PFSK-1 (cell line): ENCODE measurements around the gene RHEB.

Source experiments
- FOXP2 ChIP-seq: optimal IDR thresholded peaks from 2 replicates; pipeline ENCODE3; 2011; ENCODE audit warnings: borderline replicate concordance, control low read depth, inconsistent platforms; ENCODE audit not compliant: insufficient read depth; ENCODE audit errors: extremely low read length, extremely low read depth
- POLR2AphosphoS5 ChIP-seq: IDR thresholded peaks from 2 replicates; pipeline ENCODE4 v1.6.1; 2012; ENCODE audit warnings: low read depth, mild to moderate bottlenecking, control low read depth, low read length, moderate library complexity
- SIN3A ChIP-seq: IDR thresholded peaks from 2 replicates; pipeline ENCODE4 v1.6.1; 2012; ENCODE audit warnings: mild to moderate bottlenecking, low read length, moderate library complexity, borderline replicate concordance; ENCODE audit not compliant: insufficient read depth
- TAF1 ChIP-seq: IDR thresholded peaks from 2 replicates; pipeline ENCODE4 v1.6.1; 2012; ENCODE audit warnings: low read length, control low read depth, borderline replicate concordance; ENCODE audit not compliant: insufficient read depth
- TF ChIP-seq, protein P1 (sequence below), 2 experiments: IDR thresholded peaks; 2 replicates each; pipeline versions ENCODE4 v1.6.1 to v1.8.0; 2011 to 2012; ENCODE audit warnings: low read depth in 2 of 2, low read length in 2 of 2, control low read depth in 1 of 2, inconsistent platforms in 1 of 2, mild to moderate bottlenecking in 1 of 2, moderate library complexity in 1 of 2; ENCODE audit not compliant: insufficient read depth in 1 of 2

DNA sequence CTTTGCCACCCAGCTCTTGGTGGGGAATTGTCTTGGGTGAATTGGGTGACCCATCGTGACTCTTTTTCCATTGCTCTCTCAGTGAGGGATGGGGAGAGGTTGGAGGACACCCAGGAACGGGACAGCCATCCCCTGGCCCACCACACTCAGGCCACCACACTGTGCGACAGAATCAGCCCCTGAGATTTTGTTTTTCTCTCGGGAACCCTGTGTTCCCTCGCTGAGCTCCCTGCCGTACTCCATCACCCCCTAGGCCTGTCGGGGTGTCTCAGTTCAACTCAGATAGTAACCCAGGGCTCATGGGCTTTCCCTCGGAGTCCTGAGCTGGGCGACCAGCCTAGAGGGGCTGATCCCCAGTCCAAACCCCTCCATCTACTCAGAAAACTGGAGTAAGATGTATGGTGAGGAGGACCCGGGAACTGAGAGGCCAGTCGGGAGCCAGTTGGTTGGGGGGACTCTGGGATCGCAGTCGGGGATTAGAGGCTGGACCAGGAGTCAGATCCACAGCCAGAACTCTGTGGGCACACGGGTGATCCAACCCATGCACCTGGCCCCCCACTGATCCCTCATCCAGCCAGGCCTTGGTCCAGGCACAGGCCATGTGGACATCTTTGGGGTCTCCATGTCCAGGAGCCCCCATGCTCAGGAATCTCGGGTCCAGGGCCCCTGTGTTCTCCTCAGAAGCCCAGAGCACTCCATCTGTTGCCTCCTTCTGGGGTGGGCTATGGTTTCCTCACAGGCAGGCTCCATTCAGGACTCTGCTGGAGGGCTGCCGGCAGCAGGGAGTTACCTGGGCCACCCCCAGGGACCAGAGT, 89.1 kb downstream of the RHEB start:
- TF ChIP-seq POLR2AphosphoS5 = no peak
- no peak for TF ChIP-seq SIN3A
- no peak for TF ChIP-seq TAF1
- TF ChIP-seq, protein P1, sequence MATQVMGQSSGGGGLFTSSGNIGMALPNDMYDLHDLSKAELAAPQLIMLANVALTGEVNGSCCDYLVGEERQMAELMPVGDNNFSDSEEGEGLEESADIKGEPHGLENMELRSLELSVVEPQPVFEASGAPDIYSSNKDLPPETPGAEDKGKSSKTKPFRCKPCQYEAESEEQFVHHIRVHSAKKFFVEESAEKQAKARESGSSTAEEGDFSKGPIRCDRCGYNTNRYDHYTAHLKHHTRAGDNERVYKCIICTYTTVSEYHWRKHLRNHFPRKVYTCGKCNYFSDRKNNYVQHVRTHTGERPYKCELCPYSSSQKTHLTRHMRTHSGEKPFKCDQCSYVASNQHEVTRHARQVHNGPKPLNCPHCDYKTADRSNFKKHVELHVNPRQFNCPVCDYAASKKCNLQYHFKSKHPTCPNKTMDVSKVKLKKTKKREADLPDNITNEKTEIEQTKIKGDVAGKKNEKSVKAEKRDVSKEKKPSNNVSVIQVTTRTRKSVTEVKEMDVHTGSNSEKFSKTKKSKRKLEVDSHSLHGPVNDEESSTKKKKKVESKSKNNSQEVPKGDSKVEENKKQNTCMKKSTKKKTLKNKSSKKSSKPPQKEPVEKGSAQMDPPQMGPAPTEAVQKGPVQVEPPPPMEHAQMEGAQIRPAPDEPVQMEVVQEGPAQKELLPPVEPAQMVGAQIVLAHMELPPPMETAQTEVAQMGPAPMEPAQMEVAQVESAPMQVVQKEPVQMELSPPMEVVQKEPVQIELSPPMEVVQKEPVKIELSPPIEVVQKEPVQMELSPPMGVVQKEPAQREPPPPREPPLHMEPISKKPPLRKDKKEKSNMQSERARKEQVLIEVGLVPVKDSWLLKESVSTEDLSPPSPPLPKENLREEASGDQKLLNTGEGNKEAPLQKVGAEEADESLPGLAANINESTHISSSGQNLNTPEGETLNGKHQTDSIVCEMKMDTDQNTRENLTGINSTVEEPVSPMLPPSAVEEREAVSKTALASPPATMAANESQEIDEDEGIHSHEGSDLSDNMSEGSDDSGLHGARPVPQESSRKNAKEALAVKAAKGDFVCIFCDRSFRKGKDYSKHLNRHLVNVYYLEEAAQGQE (IDR thresholded peaks at IDR 0.05; ENCODE audit: insufficient read depth in 1 of 2, low read depth in 2 of 2, low read length in 2 of 2) = no peak
- TF ChIP-seq FOXP2 = no peak
